HG03196 (cell line): ENCODE results near the gene BARX1.
"Not testable (repeated sequence)": the region's sequence is repeated elsewhere in the genome, so short reads cannot be mapped to it uniquely, and the experiment has no call there.

Experiments
- ATAC-seq: cut with Tn5 transposase; IDR thresholded peaks from one replicate; pipeline ENCODE4 v1.9.1; 2021; ENCODE audit not compliant: unreplicated experiment

Gene BARX1

GRCh38 chr9:93967020-93967803, 12.1 kb upstream of the BARX1 start:
- ATAC-seq, result no peak

- no peak for ATAC-seq
Measured at GRCh38 chr9:93965830-93966577, 10.8 kb upstream of the BARX1 start.

GRCh38 chr9:93964685-93965084, 9.5 kb upstream of the BARX1 start:
- no peak for ATAC-seq

GRCh38 chr9:93963969-93964368, 8.8 kb upstream of the BARX1 start:
- no peak for ATAC-seq

- ATAC-seq, result not testable (repeated sequence)
Measured at GRCh38 chr9:93963489-93963888, 8.3 kb upstream of the BARX1 start.

- no peak for ATAC-seq
Measured at GRCh38 chr9:93962561-93963440, 7.6 kb upstream of the BARX1 start.

GRCh38 chr9:93962017-93962416, 6.9 kb upstream of the BARX1 start:
- no peak for ATAC-seq

- ATAC-seq, result no peak
Measured at GRCh38 chr9:93960971-93961841, 6.1 kb upstream of the BARX1 start.

GRCh38 chr9:93960221-93960970, 5.2 kb upstream of the BARX1 start:
- ATAC-seq, result no peak

GRCh38 chr9:93959739-93960154, 4.6 kb upstream of the BARX1 start:
- no peak for ATAC-seq

- ATAC-seq, result no peak
Measured at GRCh38 chr9:93958819-93959682, 3.9 kb upstream of the BARX1 start.

- ATAC-seq, result no peak
Measured at GRCh38 chr9:93958121-93958818, 3.1 kb upstream of the BARX1 start.

- no peak for ATAC-seq
Measured at GRCh38 chr9:93955981-93956784, 1.0 kb upstream of the BARX1 start.

- ATAC-seq, result no peak
Measured at GRCh38 chr9:93954434-93955061, 607 bp downstream of the BARX1 start.

- ATAC-seq, result no peak
Measured at GRCh38 chr9:93953496-93954433, 1.4 kb downstream of the BARX1 start.
